CD4-positive, CD25-positive, alpha-beta regulatory T cell (primary cell): ENCODE results near the gene ANKRD33B. TPM values are rescaled to one million over a fixed set of nuclear protein-coding genes. Genes with fewer than 3 reads are reported as not detected.
A peak's percentile ranks its signal among the peaks of the same experiment; 100 is the strongest.

ENCODE experiments used
- ATAC-seq, 2 donors: fragments of 150-1000 bp; cut with Tn5 transposase; one replicate each; pipeline ENCODE4 v1.10.0; 2021; ENCODE audit warnings: low read depth in 2 of 2, moderate number of reproducible peaks in 2 of 2, moderate library complexity in 1 of 2
- DNase-seq, 3 donors: peaks; one replicate each; pipeline versions ENCODE4 v3.0.0 to v3.0.0-alpha.2; 2012 to 2022; ENCODE audit warnings: mixed read lengths in 1 of 3
- H3K27ac ChIP-seq: one replicate; pipeline ENCODE4 v1.7.0; 2013; ENCODE audit warnings: mild to moderate bottlenecking, low read length; ENCODE audit not compliant: insufficient read depth, poor library complexity, severe bottlenecking
- H3K27me3 ChIP-seq: one replicate; pipeline ENCODE4 v1.7.0; 2013; ENCODE audit warnings: low read length; ENCODE audit not compliant: control insufficient read depth, insufficient read depth
- H3K36me3 ChIP-seq: one replicate; pipeline ENCODE4 v1.7.0; 2013; ENCODE audit warnings: mild to moderate bottlenecking, low read length, moderate library complexity; ENCODE audit not compliant: control insufficient read depth, insufficient read depth
- H3K4me1 ChIP-seq: 2 replicates; pipeline ENCODE4 v1.7.0; 2013; ENCODE audit warnings: mild to moderate bottlenecking, low read length; ENCODE audit not compliant: insufficient read depth, control insufficient read depth, poor library complexity, severe bottlenecking
- H3K4me3 ChIP-seq: one replicate; pipeline ENCODE4 v1.7.0; 2013; ENCODE audit warnings: low read depth, mild to moderate bottlenecking, low read length, moderate library complexity
- H3K9me3 ChIP-seq, 2 experiments: 1 replicate in 1 of 2; 2 replicates in 1 of 2; pipeline ENCODE4 v1.7.0; 2013; ENCODE audit warnings: low read length in 2 of 2, mild to moderate bottlenecking in 1 of 2, moderate library complexity in 1 of 2; ENCODE audit not compliant: control insufficient read depth in 2 of 2
- H3K27ac Mint-ChIP-seq, 3 donors: one replicate each; pipeline ENCODE4 v1.8.0; 2020 to 2022; ENCODE audit warnings: mild to moderate bottlenecking in 3 of 3, mixed read lengths in 3 of 3, moderate library complexity in 2 of 3
- H3K27me3 Mint-ChIP-seq: one replicate; pipeline ENCODE4 v1.8.0; 2022; ENCODE audit warnings: mild to moderate bottlenecking, mixed read lengths
- H3K36me3 Mint-ChIP-seq: one replicate; pipeline ENCODE4 v1.8.0; 2020; ENCODE audit warnings: mixed read lengths
- H3K4me1 Mint-ChIP-seq, 4 donors: one replicate each; pipeline ENCODE4 v1.8.0; 2020 to 2022; ENCODE audit warnings: mixed read lengths in 4 of 4, mild to moderate bottlenecking in 1 of 4
- H3K4me3 Mint-ChIP-seq, 4 donors: one replicate each; pipeline ENCODE4 v1.8.0; 2020 to 2022; ENCODE audit warnings: mild to moderate bottlenecking in 4 of 4, mixed read lengths in 4 of 4, moderate library complexity in 3 of 4
- H3K9me3 Mint-ChIP-seq, 7 donors: one replicate each; pipeline ENCODE4 v1.8.0; 2020 to 2022; ENCODE audit warnings: mixed read lengths in 7 of 7, mild to moderate bottlenecking in 3 of 7, moderate library complexity in 2 of 7
- polyA plus RNA-seq, 4 donors: library from polyadenylated mRNA; unstranded; fragments of 300-500 nt; fragmentation: Illumina TruSeq; gene quantifications; one replicate each; pipeline ENCODE4 v1.2.3, GENCODE V29; 2021
- total RNA-seq: library from RNA; stranded (reverse); gene quantifications from one replicate; pipeline ENCODE4 v1.2.3, GENCODE V29; 2022

ANKRD33B gene
- total and polyA plus RNA-seq, 5 donors from 2014 or later, result 0.25 to 6.6 (median 0.33) TPM

DNA sequence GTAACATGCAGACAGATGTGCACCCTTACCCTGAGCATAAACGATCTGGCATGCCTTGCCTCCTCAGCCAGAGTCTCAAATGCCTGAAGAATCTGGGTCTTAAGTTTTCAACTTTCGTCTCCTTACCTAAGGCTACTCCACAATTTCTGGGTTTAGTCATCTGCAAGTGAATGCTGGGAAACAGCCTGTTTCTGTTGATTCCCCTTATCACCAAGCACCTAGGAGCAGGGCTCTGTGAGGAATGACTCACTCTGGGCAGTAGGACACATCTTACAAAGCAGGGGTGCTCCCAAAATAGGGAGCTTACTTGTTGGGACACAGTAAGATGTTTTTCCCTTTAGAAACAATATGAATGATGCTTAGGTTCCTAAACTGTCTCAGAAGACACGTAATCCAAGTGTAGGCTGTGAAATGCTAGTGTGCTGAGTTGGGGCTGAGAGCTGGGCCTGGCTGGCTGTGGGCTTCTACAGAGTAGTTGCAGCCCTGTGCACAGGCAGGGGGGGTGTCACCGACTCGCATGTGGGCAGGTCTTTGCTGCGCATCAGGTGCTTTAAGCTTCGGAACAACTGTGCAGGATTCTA lies 139.1 kb downstream of the ANKRD33B start:
- H3K36me3 Mint-ChIP-seq, result peaks cover 14% of the 10 kb centered on the region
- H3K27me3 ChIP-seq, result no peaks in the 10 kb centered on the region
- H3K36me3 ChIP-seq, result peaks cover 9% of the 10 kb centered on the region
- DNase-seq (no peak), ATAC-seq (no peak)
- H3K9me3 ChIP-seq, result no peaks in the 10 kb centered on the region
- H3K27ac ChIP-seq, result no peak overlapping the region
- H3K9me3 Mint-ChIP-seq, result no peaks in the 10 kb centered on the region
- H3K4me3 Mint-ChIP-seq, result no peak overlapping the region
- H3K4me1 ChIP-seq, result peaks cover 10% of the 10 kb centered on the region
- peaks cover 0 to 46% (median 32%) of the 10 kb centered on the region in 4 donors for H3K4me1 Mint-ChIP-seq
- H3K4me3 ChIP-seq, result no peak overlapping the region
- H3K27me3 Mint-ChIP-seq, result no peaks in the 10 kb centered on the region
- peak overlapping the region in 1 of 3 donors; percentile 23 for H3K27ac Mint-ChIP-seq

DNA sequence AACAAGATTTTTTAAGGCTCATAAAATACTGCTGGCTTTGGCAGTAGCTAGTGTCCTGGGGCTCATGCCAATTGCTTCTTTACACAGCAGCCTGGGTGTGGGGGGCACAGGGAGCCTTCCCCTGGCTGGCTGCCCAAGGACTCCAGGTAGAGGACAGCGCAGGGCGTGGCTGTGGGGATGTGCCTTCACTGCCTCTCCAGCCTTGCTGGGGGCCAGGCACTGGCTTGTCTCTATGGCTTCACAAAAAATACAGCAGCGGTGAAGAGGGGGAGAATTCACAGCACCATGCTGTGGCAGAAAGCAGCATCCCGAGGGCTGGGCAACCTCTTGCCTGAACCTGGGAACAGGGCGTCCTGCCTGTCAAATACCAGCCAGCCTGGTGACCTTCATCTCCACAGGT lies 139.8 kb downstream of the ANKRD33B start:
- peak overlapping the region in 1 of 3 donors; percentile 63 for H3K27ac Mint-ChIP-seq
- peaks cover 0 to 49% (median 28%) of the 10 kb centered on the region in 4 donors for H3K4me1 Mint-ChIP-seq

DNA sequence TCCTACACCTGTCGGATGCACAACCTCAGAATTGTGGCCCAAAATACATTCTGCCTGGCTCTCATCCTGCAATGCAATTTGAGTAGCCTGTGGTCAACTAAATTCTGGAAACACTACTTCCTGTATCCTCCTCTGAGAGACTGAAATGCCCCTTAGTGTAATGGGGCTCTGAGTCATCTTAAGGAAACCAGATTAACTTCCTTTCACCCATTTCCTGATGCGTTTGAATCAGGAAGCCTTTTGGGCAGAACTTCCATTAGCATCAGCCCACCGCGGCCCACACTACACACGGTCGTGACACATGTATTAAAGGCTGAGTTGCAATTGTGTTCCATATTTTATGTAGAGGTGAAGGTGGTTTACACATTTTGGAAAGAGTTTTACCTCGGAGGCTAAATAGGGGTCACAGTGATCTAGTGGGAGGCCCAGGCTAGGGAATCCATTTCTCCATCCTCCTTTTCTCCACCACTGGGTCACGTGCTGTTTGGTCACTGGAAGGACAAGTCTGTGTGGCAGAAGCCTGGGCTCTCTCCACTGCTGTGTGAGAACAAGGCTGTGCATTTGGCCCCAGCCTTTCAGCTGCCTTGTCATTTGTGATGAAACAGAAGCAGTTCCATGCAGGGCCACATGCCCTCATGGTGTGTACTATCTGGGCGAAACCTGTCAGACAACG lies 141.2 kb downstream of the ANKRD33B start:
- Mint-ChIP-seq H3K36me3 (peaks cover 16% of the 10 kb centered on the region), H3K4me3 (no peak overlapping the region), H3K9me3 (no peaks in the 10 kb centered on the region), H3K27me3 (no peaks in the 10 kb centered on the region), H3K4me1 (peaks cover 0 to 39% (median 26%) of the 10 kb centered on the region in 4 donors), H3K27ac (peak overlapping the region in 2 of 3 donors; percentile 31 to 55)
- peaks cover 9% of the 10 kb centered on the region for H3K36me3 ChIP-seq
- peaks cover 10% of the 10 kb centered on the region for H3K4me1 ChIP-seq
- DNase-seq, result peak in 1 of 3 donors; percentile 27
- H3K4me3 ChIP-seq, result no peak overlapping the region
- no peak overlapping the region for H3K27ac ChIP-seq
- H3K27me3 ChIP-seq, result no peaks in the 10 kb centered on the region
- peak in 1 of 2 donors; percentile 23 for ATAC-seq
- no peaks in the 10 kb centered on the region for H3K9me3 ChIP-seq

More for the DNA sequence above, 139.8 kb downstream of the ANKRD33B start:
- Histone ChIP-seq H3K4me3 (no peak overlapping the region), H3K27ac (no peak overlapping the region), H3K9me3 (no peaks in the 10 kb centered on the region), H3K27me3 (no peaks in the 10 kb centered on the region), H3K4me1 (peaks cover 10% of the 10 kb centered on the region), H3K36me3 (peaks cover 9% of the 10 kb centered on the region)
- H3K27me3 Mint-ChIP-seq, result no peaks in the 10 kb centered on the region
- no peak overlapping the region for H3K4me3 Mint-ChIP-seq
- ATAC-seq, result no peak
- peaks cover 20% of the 10 kb centered on the region for H3K36me3 Mint-ChIP-seq
- no peaks in the 10 kb centered on the region for H3K9me3 Mint-ChIP-seq
- DNase-seq, result no peak

DNA sequence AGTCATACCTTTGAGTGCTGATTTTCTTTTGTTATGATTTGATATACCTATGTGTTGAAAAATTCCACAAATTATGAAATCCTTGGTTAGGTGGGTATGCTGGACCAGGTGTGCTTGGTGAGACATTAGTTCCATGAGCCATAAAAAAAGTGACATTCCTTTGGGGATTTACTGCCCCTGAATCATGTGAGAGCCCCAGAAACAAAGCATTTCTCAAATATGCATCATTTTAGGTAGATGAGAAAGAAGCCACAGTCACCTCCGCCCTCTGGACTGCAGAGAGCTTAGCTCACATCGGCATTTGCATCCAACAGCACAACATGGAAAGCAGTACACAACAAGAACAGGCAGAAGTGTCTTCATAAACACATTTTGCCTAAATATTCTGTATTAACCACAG lies 141.9 kb downstream of the ANKRD33B start:
- no peak overlapping the region for H3K27ac ChIP-seq
- ATAC-seq (no peak), DNase-seq (no peak)
- Mint-ChIP-seq H3K4me3 (no peak overlapping the region), H3K36me3 (peaks cover 16% of the 10 kb centered on the region), H3K27ac (peak overlapping the region; percentile 28 to 55 (median 31)), H3K27me3 (no peaks in the 10 kb centered on the region), H3K4me1 (peaks cover 0 to 38% (median 26%) of the 10 kb centered on the region in 4 donors), H3K9me3 (no peaks in the 10 kb centered on the region)
- no peaks in the 10 kb centered on the region for H3K9me3 ChIP-seq
- H3K27me3 ChIP-seq, result no peaks in the 10 kb centered on the region
- H3K4me3 ChIP-seq, result no peak overlapping the region
- H3K36me3 ChIP-seq, result peaks cover 9% of the 10 kb centered on the region
- peaks cover 10% of the 10 kb centered on the region for H3K4me1 ChIP-seq

DNA sequence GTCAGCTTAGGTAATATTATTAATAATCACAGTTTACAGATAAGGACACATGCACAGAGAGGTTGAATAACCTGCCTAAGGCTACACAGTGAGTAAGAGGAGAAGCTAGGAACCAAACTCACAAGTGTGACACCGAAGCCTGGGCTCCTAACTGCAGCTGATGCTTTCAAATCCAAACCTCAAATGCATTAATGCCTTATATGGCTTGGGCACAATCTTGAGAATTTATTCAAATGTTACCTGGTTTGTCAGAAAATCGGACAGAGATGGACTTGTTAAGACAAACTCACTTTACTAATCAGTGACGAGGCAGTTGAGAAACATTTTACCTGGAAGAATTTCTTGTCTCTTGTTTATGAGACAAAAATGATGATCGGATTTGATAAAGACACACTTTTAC lies 142.5 kb downstream of the ANKRD33B start:
- no peak overlapping the region for H3K4me3 ChIP-seq
- no peaks in the 10 kb centered on the region for H3K27me3 Mint-ChIP-seq
- H3K9me3 ChIP-seq, result no peaks in the 10 kb centered on the region
- no peak for DNase-seq
- no peak for ATAC-seq
- H3K27ac ChIP-seq, result no peak overlapping the region
- no peaks in the 10 kb centered on the region for H3K9me3 Mint-ChIP-seq
- H3K36me3 Mint-ChIP-seq, result peaks cover 19% of the 10 kb centered on the region
- H3K4me3 Mint-ChIP-seq, result no peak overlapping the region
- peaks cover 0 to 40% (median 27%) of the 10 kb centered on the region in 4 donors for H3K4me1 Mint-ChIP-seq
- no peaks in the 10 kb centered on the region for H3K27me3 ChIP-seq
- H3K4me1 ChIP-seq, result peaks cover 10% of the 10 kb centered on the region
- H3K27ac Mint-ChIP-seq, result peak overlapping the region in 1 of 3 donors; percentile 7
- H3K36me3 ChIP-seq, result peaks cover 9% of the 10 kb centered on the region

Other genes with a start within 250 kb of the ANKRD33B start
- gene MARCHF6, start 210.4 kb upstream of the ANKRD33B start, total RNA-seq, result 188 TPM
- 10 to 100 TPM; 34.9 to 54.1 (median 51.3) TPM for gene MARCHF6, start 210.4 kb upstream of the ANKRD33B start, polyA plus RNA-seq
- 3.0 TPM for gene ROPN1L, start 122.2 kb upstream of the ANKRD33B start, total RNA-seq
- gene ROPN1L, start 122.2 kb upstream of the ANKRD33B start, polyA plus RNA-seq, result 10 to 100 TPM in 1 of 4 donors, 1 to 10 TPM in 3; 4.2 to 14.4 (median 7.3) TPM
- 39.8 TPM for gene DAP, start 197.2 kb downstream of the ANKRD33B start, total RNA-seq
- 10 to 100 TPM; 50.1 to 64.2 (median 54.7) TPM for gene DAP, start 197.2 kb downstream of the ANKRD33B start, polyA plus RNA-seq